Activated CD4-positive, alpha-beta T cell treated with anti-CD3 and anti-CD28 coated beads, Interleukin-2, amount 10 ng/mL, durations not matched to agents 24 days and 14 days (primary cell): ENCODE results near the gene VCX3B. TPM values are rescaled to one million over a fixed set of nuclear protein-coding genes. Genes with fewer than 3 reads are reported as not detected.
"Not testable (repeated sequence)": the region's sequence is repeated elsewhere in the genome, so short reads cannot be mapped to it uniquely, and the experiment has no call there.

Experiments
- DNase-seq: peaks from one replicate; pipeline ENCODE4 v3.0.0; 2022
- H3K27ac Mint-ChIP-seq: one replicate; pipeline ENCODE4 v1.8.0; 2022; ENCODE audit warnings: mild to moderate bottlenecking, mixed read lengths
- H3K27me3 Mint-ChIP-seq: one replicate; pipeline ENCODE4 v1.8.0; 2022; ENCODE audit warnings: mixed read lengths
- H3K36me3 Mint-ChIP-seq: one replicate; pipeline ENCODE4 v1.8.0; 2022; ENCODE audit warnings: low read depth, mild to moderate bottlenecking, mixed read lengths
- H3K4me1 Mint-ChIP-seq: one replicate; pipeline ENCODE4 v1.8.0; 2021; ENCODE audit warnings: mixed read lengths
- H3K4me3 Mint-ChIP-seq: one replicate; pipeline ENCODE4 v1.8.0; 2022; ENCODE audit warnings: mild to moderate bottlenecking, moderate library complexity, mixed read lengths
- H3K9me3 Mint-ChIP-seq: one replicate; pipeline ENCODE4 v1.8.0; 2021; ENCODE audit warnings: mixed read lengths
- intact Hi-C: fragments of 100-400 bp; cut with micrococcal nuclease; formaldehyde crosslinking; loops from one replicate; pipeline ENCODE4 v1.15.1; 2023
- total RNA-seq: library from RNA; stranded (reverse); gene quantifications from 2 replicates; pipeline ENCODE4 v1.2.3, GENCODE V29; 2022

The VCX3B gene
- total RNA-seq: not detected in 2 replicates

- H3K27ac Mint-ChIP-seq, H3K36me3 Mint-ChIP-seq, H3K4me1 Mint-ChIP-seq, DNase-seq, H3K4me3 Mint-ChIP-seq, H3K9me3 Mint-ChIP-seq, intact Hi-C loops, H3K27me3 Mint-ChIP-seq: not testable (repeated sequence)
Measured at GRCh38 chrX:8464530-8464929, at the start of gene VCX3B. Gene VCX3B, plus strand, starts transcription at chrX:8464830. Its CDS starts 621 bp downstream, at chrX:8465451.

GRCh38 chrX:8418301-8418700, 46.3 kb upstream of the VCX3B start:
- no peaks in the 10 kb centered on the region for H3K27me3 Mint-ChIP-seq
- H3K36me3 Mint-ChIP-seq: no peaks in the 10 kb centered on the region
- no peaks in the 10 kb centered on the region for H3K9me3 Mint-ChIP-seq
- DNase-seq: no peak
- intact Hi-C loops: no loop called here
- H3K27ac Mint-ChIP-seq: no peak overlapping the region
- H3K4me1 Mint-ChIP-seq: no peaks in the 10 kb centered on the region
- no peak overlapping the region for H3K4me3 Mint-ChIP-seq

GRCh38 chrX:8424912-8425311, 39.7 kb upstream of the VCX3B start:
- intact Hi-C loops: no loop called here
- H3K4me3 Mint-ChIP-seq: no peak overlapping the region
- no peak overlapping the region for H3K27ac Mint-ChIP-seq
- no peak for DNase-seq
- H3K27me3 Mint-ChIP-seq: no peaks in the 10 kb centered on the region
- peaks cover 4% of the 10 kb centered on the region for H3K9me3 Mint-ChIP-seq
- no peaks in the 10 kb centered on the region for H3K36me3 Mint-ChIP-seq
- no peaks in the 10 kb centered on the region for H3K4me1 Mint-ChIP-seq

GRCh38 chrX:8429692-8430249, 34.9 kb upstream of the VCX3B start:
- Mint-ChIP-seq H3K4me3 (no peak overlapping the region), H3K4me1 (no peaks in the 10 kb centered on the region), H3K27me3 (no peaks in the 10 kb centered on the region), H3K27ac (no peak overlapping the region), H3K9me3 (no peaks in the 10 kb centered on the region), H3K36me3 (no peaks in the 10 kb centered on the region)
- intact Hi-C loops: no loop called here
- no peak for DNase-seq

GRCh38 chrX:8430444-8430843, 34.2 kb upstream of the VCX3B start:
- Mint-ChIP-seq H3K4me1 (no peaks in the 10 kb centered on the region), H3K4me3 (no peak overlapping the region), H3K27me3 (no peaks in the 10 kb centered on the region), H3K27ac (no peak overlapping the region), H3K9me3 (no peaks in the 10 kb centered on the region), H3K36me3 (no peaks in the 10 kb centered on the region)
- no peak for DNase-seq
- intact Hi-C loops: no loop called here

- Mint-ChIP-seq H3K36me3 (no peaks in the 10 kb centered on the region), H3K27me3 (no peaks in the 10 kb centered on the region), H3K4me3 (no peak overlapping the region), H3K9me3 (no peaks in the 10 kb centered on the region), H3K27ac (no peak overlapping the region), H3K4me1 (no peaks in the 10 kb centered on the region)
- intact Hi-C loops: no loop called here
- no peak for DNase-seq
Measured at GRCh38 chrX:8432396-8432795, 32.2 kb upstream of the VCX3B start.

- intact Hi-C loops: no loop called here
- Mint-ChIP-seq H3K36me3 (no peaks in the 10 kb centered on the region), H3K9me3 (no peaks in the 10 kb centered on the region), H3K27ac (no peak overlapping the region), H3K4me1 (no peaks in the 10 kb centered on the region), H3K27me3 (no peaks in the 10 kb centered on the region), H3K4me3 (no peak overlapping the region)
- DNase-seq: no peak
Measured at GRCh38 chrX:8433109-8434062, 31.2 kb upstream of the VCX3B start.

GRCh38 chrX:8447368-8447767, 17.3 kb upstream of the VCX3B start:
- Mint-ChIP-seq H3K4me1 (no peaks in the 10 kb centered on the region), H3K27me3 (no peaks in the 10 kb centered on the region), H3K27ac (no peak overlapping the region), H3K4me3 (no peak overlapping the region), H3K36me3 (no peaks in the 10 kb centered on the region), H3K9me3 (peaks cover 6% of the 10 kb centered on the region)
- DNase-seq: no peak
- intact Hi-C loops: no loop called here

- H3K27me3 Mint-ChIP-seq, intact Hi-C loops, H3K27ac Mint-ChIP-seq, H3K4me1 Mint-ChIP-seq, H3K36me3 Mint-ChIP-seq, H3K4me3 Mint-ChIP-seq, DNase-seq, H3K9me3 Mint-ChIP-seq: not testable (repeated sequence)
Measured at GRCh38 chrX:8452343-8452742, 12.3 kb upstream of the VCX3B start.

- H3K4me1 Mint-ChIP-seq: no peaks in the 10 kb centered on the region
- intact Hi-C loops: no loop called here
- no peak overlapping the region for H3K27ac Mint-ChIP-seq
- peaks cover 6% of the 10 kb centered on the region for H3K9me3 Mint-ChIP-seq
- no peak for DNase-seq
- no peak overlapping the region for H3K4me3 Mint-ChIP-seq
- H3K36me3 Mint-ChIP-seq: no peaks in the 10 kb centered on the region
- H3K27me3 Mint-ChIP-seq: no peaks in the 10 kb centered on the region
Measured at GRCh38 chrX:8453611-8454010, 11.0 kb upstream of the VCX3B start.

- H3K36me3 Mint-ChIP-seq: no peaks in the 10 kb centered on the region
- no peak for DNase-seq
- H3K4me1 Mint-ChIP-seq: no peaks in the 10 kb centered on the region
- intact Hi-C loops: no loop called here
- no peak overlapping the region for H3K27ac Mint-ChIP-seq
- no peaks in the 10 kb centered on the region for H3K27me3 Mint-ChIP-seq
- no peak overlapping the region for H3K4me3 Mint-ChIP-seq
- peaks cover 9% of the 10 kb centered on the region for H3K9me3 Mint-ChIP-seq
Measured at GRCh38 chrX:8455557-8455956, 9.1 kb upstream of the VCX3B start.

- Mint-ChIP-seq H3K4me3 (no peak overlapping the region), H3K27me3 (no peaks in the 10 kb centered on the region), H3K9me3 (peaks cover 10% of the 10 kb centered on the region), H3K36me3 (no peaks in the 10 kb centered on the region), H3K27ac (no peak overlapping the region), H3K4me1 (no peaks in the 10 kb centered on the region)
- no peak for DNase-seq
- intact Hi-C loops: no loop called here
Measured at GRCh38 chrX:8462488-8462887, 2.1 kb upstream of the VCX3B start.

- no peak overlapping the region for H3K4me3 Mint-ChIP-seq
- no peak for DNase-seq
- H3K27ac Mint-ChIP-seq: no peak overlapping the region
- H3K27me3 Mint-ChIP-seq: no peaks in the 10 kb centered on the region
- H3K36me3 Mint-ChIP-seq: no peaks in the 10 kb centered on the region
- no peaks in the 10 kb centered on the region for H3K9me3 Mint-ChIP-seq
- no peaks in the 10 kb centered on the region for H3K4me1 Mint-ChIP-seq
- intact Hi-C loops: no loop called here
Measured at GRCh38 chrX:8484360-8484949, 19.8 kb downstream of the VCX3B start.

GRCh38 chrX:8495036-8495435, 30.4 kb downstream of the VCX3B start:
- DNase-seq, H3K9me3 Mint-ChIP-seq, H3K4me3 Mint-ChIP-seq, H3K4me1 Mint-ChIP-seq, H3K27ac Mint-ChIP-seq, H3K27me3 Mint-ChIP-seq, H3K36me3 Mint-ChIP-seq, intact Hi-C loops: not testable (repeated sequence)
